H1 (cell line): ENCODE measurements around the gene ZC3H7B. TPM values are rescaled to one million over a fixed set of nuclear protein-coding genes. Genes with fewer than 3 reads are reported as not detected.

Experiments used
- FOSL1 ChIP-seq: IDR thresholded peaks from 2 replicates; pipeline ENCODE4 v1.6.1; 2011; ENCODE audit warnings: mild to moderate bottlenecking, low read depth, low read length, moderate library complexity; ENCODE audit not compliant: insufficient read depth
- HDAC6 ChIP-seq: IDR thresholded peaks from one replicate; pipeline ENCODE4 v1.7.1; 2012; ENCODE audit warnings: low read depth, mild to moderate bottlenecking, inconsistent platforms, low read length, moderate library complexity
- JUN ChIP-seq: IDR thresholded peaks from 2 replicates; pipeline ENCODE4 v1.6.1; 2011; ENCODE audit warnings: low read depth, mild to moderate bottlenecking, improper control_type of control experiment, low read length
- KDM4A ChIP-seq: IDR thresholded peaks from one replicate; pipeline ENCODE4 v1.7.1; 2012; ENCODE audit warnings: low read depth, mild to moderate bottlenecking, moderate library complexity, low read length, inconsistent platforms; ENCODE audit not compliant: severe bottlenecking
- RBBP5 ChIP-seq: IDR thresholded peaks from 2 replicates; pipeline ENCODE4 v1.7.1; 2012; ENCODE audit warnings: low read depth, mild to moderate bottlenecking, inconsistent platforms, low read length, moderate library complexity, borderline replicate concordance
- SIRT6 ChIP-seq: IDR thresholded peaks from one replicate; pipeline ENCODE4 v1.7.1; 2012; ENCODE audit warnings: low read length, inconsistent platforms
- YY1 ChIP-seq: IDR thresholded peaks from 2 replicates; pipeline ENCODE4 v1.6.1; 2011; ENCODE audit warnings: low read depth, mild to moderate bottlenecking, low read length
- polyA plus RNA-seq, 7 experiments: library from polyadenylated mRNA; depleted of rRNA in 3 of 7; stranded (reverse) in 5 of 7; unstranded in 2 of 7; fragments of >200 nt in 5 of 7; fragments of 200-250 nt in 2 of 7; gene quantifications; 1 replicate in 5 of 7; 2 replicates in 1 of 7; 4 replicates in 1 of 7; pipeline versions ENCODE4 v1.2.1 to v1.2.3, GENCODE V29; 2011 to 2013; ENCODE audit warnings: missing spikeins in 2 of 7, mixed read lengths in 2 of 7
- total RNA-seq: library from RNA; stranded (reverse); fragmentation: NEBNext Ultra II Directional; extraction: Animal tissue kit (Norgen Biotek cat#: 25700); gene quantifications from 2 replicates; pipeline ENCODE4 v1.2.1, GENCODE V29; 2021
- TF ChIP-seq, protein P1 (sequence below): fragments of 300-600 bp; sonication (generic); IDR thresholded peaks from 2 replicates; pipeline ENCODE4 v1.7.1; 2012; ENCODE audit warnings: low read length, moderate library complexity, mild to moderate bottlenecking, inconsistent platforms; ENCODE audit not compliant: insufficient replicate concordance

ZC3H7B gene
- total and polyA plus RNA-seq, 2 of the 8 experiments (the other 6 are each of a cell fraction or from before 2014, with no cell fraction given) = 35.5 to 78.6 TPM

- TF ChIP-seq, protein P1, sequence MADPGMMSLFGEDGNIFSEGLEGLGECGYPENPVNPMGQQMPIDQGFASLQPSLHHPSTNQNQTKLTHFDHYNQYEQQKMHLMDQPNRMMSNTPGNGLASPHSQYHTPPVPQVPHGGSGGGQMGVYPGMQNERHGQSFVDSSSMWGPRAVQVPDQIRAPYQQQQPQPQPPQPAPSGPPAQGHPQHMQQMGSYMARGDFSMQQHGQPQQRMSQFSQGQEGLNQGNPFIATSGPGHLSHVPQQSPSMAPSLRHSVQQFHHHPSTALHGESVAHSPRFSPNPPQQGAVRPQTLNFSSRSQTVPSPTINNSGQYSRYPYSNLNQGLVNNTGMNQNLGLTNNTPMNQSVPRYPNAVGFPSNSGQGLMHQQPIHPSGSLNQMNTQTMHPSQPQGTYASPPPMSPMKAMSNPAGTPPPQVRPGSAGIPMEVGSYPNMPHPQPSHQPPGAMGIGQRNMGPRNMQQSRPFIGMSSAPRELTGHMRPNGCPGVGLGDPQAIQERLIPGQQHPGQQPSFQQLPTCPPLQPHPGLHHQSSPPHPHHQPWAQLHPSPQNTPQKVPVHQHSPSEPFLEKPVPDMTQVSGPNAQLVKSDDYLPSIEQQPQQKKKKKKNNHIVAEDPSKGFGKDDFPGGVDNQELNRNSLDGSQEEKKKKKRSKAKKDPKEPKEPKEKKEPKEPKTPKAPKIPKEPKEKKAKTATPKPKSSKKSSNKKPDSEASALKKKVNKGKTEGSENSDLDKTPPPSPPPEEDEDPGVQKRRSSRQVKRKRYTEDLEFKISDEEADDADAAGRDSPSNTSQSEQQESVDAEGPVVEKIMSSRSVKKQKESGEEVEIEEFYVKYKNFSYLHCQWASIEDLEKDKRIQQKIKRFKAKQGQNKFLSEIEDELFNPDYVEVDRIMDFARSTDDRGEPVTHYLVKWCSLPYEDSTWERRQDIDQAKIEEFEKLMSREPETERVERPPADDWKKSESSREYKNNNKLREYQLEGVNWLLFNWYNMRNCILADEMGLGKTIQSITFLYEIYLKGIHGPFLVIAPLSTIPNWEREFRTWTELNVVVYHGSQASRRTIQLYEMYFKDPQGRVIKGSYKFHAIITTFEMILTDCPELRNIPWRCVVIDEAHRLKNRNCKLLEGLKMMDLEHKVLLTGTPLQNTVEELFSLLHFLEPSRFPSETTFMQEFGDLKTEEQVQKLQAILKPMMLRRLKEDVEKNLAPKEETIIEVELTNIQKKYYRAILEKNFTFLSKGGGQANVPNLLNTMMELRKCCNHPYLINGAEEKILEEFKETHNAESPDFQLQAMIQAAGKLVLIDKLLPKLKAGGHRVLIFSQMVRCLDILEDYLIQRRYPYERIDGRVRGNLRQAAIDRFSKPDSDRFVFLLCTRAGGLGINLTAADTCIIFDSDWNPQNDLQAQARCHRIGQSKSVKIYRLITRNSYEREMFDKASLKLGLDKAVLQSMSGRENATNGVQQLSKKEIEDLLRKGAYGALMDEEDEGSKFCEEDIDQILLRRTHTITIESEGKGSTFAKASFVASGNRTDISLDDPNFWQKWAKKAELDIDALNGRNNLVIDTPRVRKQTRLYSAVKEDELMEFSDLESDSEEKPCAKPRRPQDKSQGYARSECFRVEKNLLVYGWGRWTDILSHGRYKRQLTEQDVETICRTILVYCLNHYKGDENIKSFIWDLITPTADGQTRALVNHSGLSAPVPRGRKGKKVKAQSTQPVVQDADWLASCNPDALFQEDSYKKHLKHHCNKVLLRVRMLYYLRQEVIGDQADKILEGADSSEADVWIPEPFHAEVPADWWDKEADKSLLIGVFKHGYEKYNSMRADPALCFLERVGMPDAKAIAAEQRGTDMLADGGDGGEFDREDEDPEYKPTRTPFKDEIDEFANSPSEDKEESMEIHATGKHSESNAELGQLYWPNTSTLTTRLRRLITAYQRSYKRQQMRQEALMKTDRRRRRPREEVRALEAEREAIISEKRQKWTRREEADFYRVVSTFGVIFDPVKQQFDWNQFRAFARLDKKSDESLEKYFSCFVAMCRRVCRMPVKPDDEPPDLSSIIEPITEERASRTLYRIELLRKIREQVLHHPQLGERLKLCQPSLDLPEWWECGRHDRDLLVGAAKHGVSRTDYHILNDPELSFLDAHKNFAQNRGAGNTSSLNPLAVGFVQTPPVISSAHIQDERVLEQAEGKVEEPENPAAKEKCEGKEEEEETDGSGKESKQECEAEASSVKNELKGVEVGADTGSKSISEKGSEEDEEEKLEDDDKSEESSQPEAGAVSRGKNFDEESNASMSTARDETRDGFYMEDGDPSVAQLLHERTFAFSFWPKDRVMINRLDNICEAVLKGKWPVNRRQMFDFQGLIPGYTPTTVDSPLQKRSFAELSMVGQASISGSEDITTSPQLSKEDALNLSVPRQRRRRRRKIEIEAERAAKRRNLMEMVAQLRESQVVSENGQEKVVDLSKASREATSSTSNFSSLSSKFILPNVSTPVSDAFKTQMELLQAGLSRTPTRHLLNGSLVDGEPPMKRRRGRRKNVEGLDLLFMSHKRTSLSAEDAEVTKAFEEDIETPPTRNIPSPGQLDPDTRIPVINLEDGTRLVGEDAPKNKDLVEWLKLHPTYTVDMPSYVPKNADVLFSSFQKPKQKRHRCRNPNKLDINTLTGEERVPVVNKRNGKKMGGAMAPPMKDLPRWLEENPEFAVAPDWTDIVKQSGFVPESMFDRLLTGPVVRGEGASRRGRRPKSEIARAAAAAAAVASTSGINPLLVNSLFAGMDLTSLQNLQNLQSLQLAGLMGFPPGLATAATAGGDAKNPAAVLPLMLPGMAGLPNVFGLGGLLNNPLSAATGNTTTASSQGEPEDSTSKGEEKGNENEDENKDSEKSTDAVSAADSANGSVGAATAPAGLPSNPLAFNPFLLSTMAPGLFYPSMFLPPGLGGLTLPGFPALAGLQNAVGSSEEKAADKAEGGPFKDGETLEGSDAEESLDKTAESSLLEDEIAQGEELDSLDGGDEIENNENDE = no peak
- TF ChIP-seq FOSL1 (no peak), KDM4A (no peak), YY1 (no peak), HDAC6 (no peak), JUN (no peak), SIRT6 (no peak), RBBP5 (no peak)
Observed at GRCh38 chr22:41368543-41369423, 67.5 kb downstream of the ZC3H7B start (continued).
